Measurements from ENCODE around the gene GNAT3.

DNA sequence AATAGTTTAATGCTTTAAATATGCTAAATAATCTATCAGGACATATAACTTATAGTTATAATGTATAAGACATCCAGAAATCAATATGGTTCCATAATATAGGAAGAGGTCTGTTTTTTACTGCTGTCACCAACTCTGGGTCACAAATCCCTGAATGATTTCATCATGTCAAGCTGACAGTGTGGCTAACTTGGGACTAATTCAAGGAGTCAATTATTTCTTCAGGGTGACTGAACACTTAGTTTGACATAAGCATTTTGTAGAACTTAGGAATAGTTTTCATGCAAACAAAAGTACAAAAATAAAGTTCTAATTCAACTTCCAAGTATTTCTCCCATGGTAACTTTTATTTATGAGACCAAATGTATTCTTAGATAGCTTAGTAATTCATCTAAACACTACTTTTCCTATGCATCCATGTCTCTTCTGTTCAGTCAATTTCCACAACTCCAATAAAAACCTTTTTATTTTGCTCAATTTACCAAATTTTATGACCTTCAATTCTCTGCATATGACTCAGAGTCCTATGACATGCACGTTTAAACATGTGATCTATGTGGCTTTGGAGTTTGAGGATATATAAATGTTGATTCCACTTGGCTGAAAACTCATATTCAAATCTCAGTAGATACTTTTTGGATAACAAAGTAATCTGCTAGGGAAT, 40.3 kb upstream of the GNAT3 start:
- TF ChIP-seq, protein P1, sequence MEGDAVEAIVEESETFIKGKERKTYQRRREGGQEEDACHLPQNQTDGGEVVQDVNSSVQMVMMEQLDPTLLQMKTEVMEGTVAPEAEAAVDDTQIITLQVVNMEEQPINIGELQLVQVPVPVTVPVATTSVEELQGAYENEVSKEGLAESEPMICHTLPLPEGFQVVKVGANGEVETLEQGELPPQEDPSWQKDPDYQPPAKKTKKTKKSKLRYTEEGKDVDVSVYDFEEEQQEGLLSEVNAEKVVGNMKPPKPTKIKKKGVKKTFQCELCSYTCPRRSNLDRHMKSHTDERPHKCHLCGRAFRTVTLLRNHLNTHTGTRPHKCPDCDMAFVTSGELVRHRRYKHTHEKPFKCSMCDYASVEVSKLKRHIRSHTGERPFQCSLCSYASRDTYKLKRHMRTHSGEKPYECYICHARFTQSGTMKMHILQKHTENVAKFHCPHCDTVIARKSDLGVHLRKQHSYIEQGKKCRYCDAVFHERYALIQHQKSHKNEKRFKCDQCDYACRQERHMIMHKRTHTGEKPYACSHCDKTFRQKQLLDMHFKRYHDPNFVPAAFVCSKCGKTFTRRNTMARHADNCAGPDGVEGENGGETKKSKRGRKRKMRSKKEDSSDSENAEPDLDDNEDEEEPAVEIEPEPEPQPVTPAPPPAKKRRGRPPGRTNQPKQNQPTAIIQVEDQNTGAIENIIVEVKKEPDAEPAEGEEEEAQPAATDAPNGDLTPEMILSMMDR (IDR thresholded peaks at IDR 0.05): no peak
- TF ChIP-seq POLR2A (IDR thresholded peaks at IDR 0.05): no peak
